C4-2B (cell line): ENCODE data around the gene SARDH.

Experiments
- CTCF ChIP-seq: fragments of 450-650 bp; conservative IDR thresholded peaks from 2 replicates; pipeline ENCODE4 v1.5.1; 2017; ENCODE audit warnings: mild to moderate bottlenecking
- ZFX ChIP-seq: fragments of 450-650 bp; IDR thresholded peaks from 2 replicates; pipeline ENCODE4 v1.6.1; 2017

DNA sequence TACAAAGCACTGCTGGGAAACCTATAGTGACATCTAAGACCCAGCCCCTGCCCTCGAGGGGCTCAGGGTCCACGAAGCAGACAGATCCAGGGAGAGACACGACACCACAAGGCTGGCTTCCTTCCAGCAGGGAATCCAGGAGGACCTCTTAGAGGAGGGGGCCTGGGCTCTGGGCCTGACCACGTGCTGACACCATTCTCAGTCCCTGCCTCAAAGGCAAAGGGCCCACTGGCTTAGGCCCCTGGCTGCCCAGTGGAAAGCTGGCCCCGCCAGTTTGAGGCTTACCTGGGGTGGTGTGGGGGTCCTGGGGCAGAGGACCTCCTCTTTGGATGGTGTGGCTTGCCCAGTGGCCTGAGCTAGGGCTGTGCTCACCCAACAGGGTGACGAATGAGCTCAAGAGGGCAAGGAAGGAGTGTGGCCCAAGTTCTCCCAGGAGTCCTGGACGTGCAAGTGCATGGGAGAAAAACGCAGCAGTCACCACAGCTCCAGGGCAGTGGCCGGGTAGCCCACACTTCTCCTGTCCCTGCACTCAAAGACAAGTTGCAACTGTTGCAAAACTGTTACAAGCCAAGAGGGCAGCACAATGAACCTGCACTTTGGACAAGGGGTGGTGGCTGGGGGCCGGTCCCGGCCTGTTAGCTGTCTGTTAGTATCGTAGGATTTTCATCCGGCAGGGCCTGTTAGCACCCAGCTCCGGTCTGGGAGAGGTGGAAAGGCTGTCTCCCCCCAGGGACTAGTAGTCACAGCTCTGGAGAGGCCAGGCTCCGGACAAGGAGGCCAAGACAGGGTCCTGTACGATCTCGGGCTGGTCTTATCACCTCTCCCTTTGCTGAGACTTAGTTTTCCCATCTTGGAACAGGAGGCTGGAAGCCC, 1.5 kb upstream of the SARDH start:
- TF ChIP-seq CTCF = no peak
- TF ChIP-seq ZFX = no peak
